ENCODE data around the gene DCLRE1C. TPM values are rescaled to one million over a fixed set of nuclear protein-coding genes. Genes with fewer than 3 reads are reported as not detected.
"Not testable (repeated sequence)": the region's sequence is repeated elsewhere in the genome, so short reads cannot be mapped to it uniquely, and the experiment has no call there.

The DCLRE1C gene
- total RNA-seq = 16.3 and 17.7 TPM in 2 replicates

DNA sequence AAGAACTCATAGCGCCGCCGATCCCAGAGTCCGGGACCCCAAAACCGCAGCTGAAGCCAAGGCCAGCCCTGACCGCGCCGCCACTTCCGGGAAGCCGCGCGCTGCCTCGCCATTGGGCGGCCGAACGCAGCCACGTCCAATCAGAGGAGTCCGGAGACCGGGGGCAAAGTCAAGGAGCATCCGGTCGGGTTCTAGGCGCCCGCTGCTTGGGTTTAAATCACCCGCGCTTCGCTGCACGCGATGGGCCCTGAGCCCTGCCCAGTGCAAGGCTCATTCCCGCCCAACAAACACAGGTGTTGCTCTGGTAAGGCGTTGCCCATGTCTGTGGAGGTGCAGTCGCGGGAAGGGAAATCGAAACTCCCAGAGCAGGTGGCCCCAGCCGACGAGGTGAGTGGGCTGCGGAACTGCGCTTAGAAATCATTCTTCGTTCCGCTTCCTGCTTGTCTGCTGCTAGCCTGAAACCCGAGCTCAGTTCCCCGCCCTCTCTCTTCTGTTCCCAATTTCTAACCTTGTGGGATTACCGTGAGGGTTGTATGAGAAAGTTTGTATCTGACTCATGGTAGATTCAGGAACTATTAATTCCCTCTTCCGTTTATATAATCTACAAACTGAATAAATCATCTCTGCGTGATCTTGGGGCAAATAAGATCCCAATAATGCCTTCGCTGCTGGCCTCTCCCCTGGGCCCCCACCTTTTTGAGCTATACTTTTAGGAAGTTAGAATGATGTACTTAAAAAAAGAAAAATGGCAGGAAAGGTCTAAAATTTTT is at the start of gene DCLRE1C:
DCLRE1C (minus strand) TSS at position 96 of the 770 bp plus-strand sequence; CDS start at position 10, 86 bp downstream.
- peak within 1 kb of the TSS; percentile 97 for H3K4me3 ChIP-seq (ENCODE audit: insufficient read depth, low read length)
- peaks cover 41% of the 10 kb centered on the region for H3K79me2 ChIP-seq (ENCODE audit: insufficient read depth, low read length)
- TF ChIP-seq, protein P1, sequence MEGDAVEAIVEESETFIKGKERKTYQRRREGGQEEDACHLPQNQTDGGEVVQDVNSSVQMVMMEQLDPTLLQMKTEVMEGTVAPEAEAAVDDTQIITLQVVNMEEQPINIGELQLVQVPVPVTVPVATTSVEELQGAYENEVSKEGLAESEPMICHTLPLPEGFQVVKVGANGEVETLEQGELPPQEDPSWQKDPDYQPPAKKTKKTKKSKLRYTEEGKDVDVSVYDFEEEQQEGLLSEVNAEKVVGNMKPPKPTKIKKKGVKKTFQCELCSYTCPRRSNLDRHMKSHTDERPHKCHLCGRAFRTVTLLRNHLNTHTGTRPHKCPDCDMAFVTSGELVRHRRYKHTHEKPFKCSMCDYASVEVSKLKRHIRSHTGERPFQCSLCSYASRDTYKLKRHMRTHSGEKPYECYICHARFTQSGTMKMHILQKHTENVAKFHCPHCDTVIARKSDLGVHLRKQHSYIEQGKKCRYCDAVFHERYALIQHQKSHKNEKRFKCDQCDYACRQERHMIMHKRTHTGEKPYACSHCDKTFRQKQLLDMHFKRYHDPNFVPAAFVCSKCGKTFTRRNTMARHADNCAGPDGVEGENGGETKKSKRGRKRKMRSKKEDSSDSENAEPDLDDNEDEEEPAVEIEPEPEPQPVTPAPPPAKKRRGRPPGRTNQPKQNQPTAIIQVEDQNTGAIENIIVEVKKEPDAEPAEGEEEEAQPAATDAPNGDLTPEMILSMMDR (IDR thresholded peaks at IDR 0.05; ENCODE audit: extremely low read depth, low read depth, low read length) = no peak
- peak within 1 kb of the TSS; percentile 98 for H3K4me2 ChIP-seq (ENCODE audit: insufficient read depth, low read length)
- no peaks in the 10 kb centered on the region for H3K36me3 ChIP-seq (ENCODE audit: insufficient read depth, low read length)
- peak within 1 kb of the TSS; percentile 84 for H3K27ac ChIP-seq (ENCODE audit: low read depth, low read length)
- H3K9me3 ChIP-seq (ENCODE audit: low read depth, low read length) = no peaks in the 10 kb centered on the region
- peaks cover 18% of the 10 kb centered on the region for H3K4me1 ChIP-seq (ENCODE audit: insufficient read depth, low read length)
- DNase-seq (ENCODE audit: insufficient read length, low spot score, missing footprints) = peak; percentile 98
- peaks cover 5% of the 10 kb centered on the region for H4K20me1 ChIP-seq (ENCODE audit: insufficient read depth, low read length)
- H2AFZ ChIP-seq (ENCODE audit: low read length) = peak within 1 kb of the TSS; percentile 100
- H3K27me3 ChIP-seq (ENCODE audit: insufficient read depth, low read length) = no peaks in the 10 kb centered on the region

GRCh38 chr10:14995964-14996565 is 42.2 kb upstream of the DCLRE1C start:
- Histone ChIP-seq H3K4me2 (ENCODE audit: insufficient read depth, low read length) (no peak overlapping the region), H3K79me2 (ENCODE audit: insufficient read depth, low read length) (no peaks in the 10 kb centered on the region), H2AFZ (ENCODE audit: low read length) (no peak overlapping the region), H3K4me3 (ENCODE audit: insufficient read depth, low read length) (peak overlapping the region; percentile 25), H3K27ac (ENCODE audit: low read depth, low read length) (no peak overlapping the region), H3K27me3 (ENCODE audit: insufficient read depth, low read length) (peaks cover 3% of the 10 kb centered on the region), H3K9me3 (ENCODE audit: low read depth, low read length) (no peaks in the 10 kb centered on the region), H3K36me3 (ENCODE audit: insufficient read depth, low read length) (no peaks in the 10 kb centered on the region), H3K4me1 (ENCODE audit: insufficient read depth, low read length) (no peaks in the 10 kb centered on the region), H4K20me1 (ENCODE audit: insufficient read depth, low read length) (no peaks in the 10 kb centered on the region)
- TF ChIP-seq, protein P1 (IDR thresholded peaks at IDR 0.05; ENCODE audit: extremely low read depth, low read depth, low read length) = no peak
- DNase-seq (ENCODE audit: insufficient read length, low spot score, missing footprints) = no peak

DNA sequence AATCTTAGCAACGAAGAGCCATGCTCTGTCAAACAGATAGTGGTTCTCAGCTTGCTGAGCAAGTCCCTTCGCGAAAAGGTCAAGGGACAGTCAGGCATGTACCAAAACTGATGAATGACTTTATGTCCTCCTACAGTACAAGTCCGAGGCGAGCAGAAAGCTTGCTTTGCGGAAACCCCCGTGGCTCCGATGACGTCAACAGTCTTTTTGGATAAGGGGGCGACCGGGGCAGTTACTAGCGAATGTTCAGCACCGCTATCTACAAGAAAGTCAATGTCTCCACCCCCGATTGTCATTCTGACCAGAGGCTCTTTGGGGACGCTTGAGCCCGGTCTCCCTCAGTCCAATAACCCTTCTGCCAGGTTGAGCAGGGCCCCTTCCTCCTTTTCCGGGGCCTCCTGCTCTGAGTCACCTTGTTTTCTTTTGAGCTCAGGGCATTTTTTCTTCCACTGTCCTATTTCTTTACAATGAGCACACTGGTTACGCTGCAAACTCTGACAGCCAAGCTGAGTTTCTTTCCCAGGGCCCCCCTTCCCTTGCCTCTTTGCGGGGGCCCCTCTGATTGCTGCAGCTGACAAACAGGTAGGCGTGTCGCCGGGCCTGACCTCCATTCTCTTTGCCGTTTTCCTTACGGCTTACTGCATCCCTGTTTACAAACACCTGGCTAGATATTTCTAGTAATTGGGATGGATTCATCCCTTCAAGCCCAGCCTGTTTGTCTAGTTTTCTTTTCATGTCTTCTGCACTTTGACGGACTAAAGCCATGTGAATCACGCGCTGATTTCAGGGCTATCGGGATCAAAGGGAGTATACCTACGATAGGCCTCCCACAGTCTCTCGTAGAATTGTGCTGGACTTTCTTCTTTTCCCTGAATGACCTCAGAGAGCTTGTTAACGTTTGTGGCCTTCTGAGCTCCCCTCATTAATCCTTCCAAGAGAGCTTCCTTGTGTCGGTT is 39.9 kb upstream of the DCLRE1C start:
- not testable (repeated sequence) for H3K36me3 ChIP-seq (ENCODE audit: insufficient read depth, low read length); H3K27me3 ChIP-seq (ENCODE audit: insufficient read depth, low read length); H3K9me3 ChIP-seq (ENCODE audit: low read depth, low read length); H2AFZ ChIP-seq (ENCODE audit: low read length); H4K20me1 ChIP-seq (ENCODE audit: insufficient read depth, low read length); H3K79me2 ChIP-seq (ENCODE audit: insufficient read depth, low read length); H3K4me1 ChIP-seq (ENCODE audit: insufficient read depth, low read length); H3K4me2 ChIP-seq (ENCODE audit: insufficient read depth, low read length); DNase-seq (ENCODE audit: insufficient read length, low spot score, missing footprints); H3K4me3 ChIP-seq (ENCODE audit: insufficient read depth, low read length); H3K27ac ChIP-seq (ENCODE audit: low read depth, low read length)

DNA sequence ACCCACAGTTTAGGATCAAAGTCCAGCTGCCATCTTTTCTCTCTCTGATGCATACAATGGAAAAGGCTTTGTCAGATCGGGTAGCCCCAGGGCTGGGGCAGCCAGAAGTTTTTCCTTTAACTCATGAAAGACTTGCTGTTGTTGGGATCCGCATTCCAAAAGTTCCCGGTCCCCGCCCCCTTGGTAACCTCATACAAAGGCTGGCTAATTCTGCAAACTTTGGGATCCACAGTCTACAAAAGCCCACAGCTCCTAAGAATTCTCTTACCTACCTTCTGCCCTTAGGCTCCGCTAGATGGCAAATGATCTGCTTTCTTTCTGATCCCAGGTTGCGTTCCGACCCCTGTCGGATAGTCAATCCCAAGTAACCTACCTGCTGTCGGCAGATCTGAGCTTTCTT is 38.4 kb upstream of the DCLRE1C start:
- H3K4me2 ChIP-seq (ENCODE audit: insufficient read depth, low read length); H4K20me1 ChIP-seq (ENCODE audit: insufficient read depth, low read length); DNase-seq (ENCODE audit: insufficient read length, low spot score, missing footprints); H3K79me2 ChIP-seq (ENCODE audit: insufficient read depth, low read length); H3K27me3 ChIP-seq (ENCODE audit: insufficient read depth, low read length); H3K4me3 ChIP-seq (ENCODE audit: insufficient read depth, low read length); H3K4me1 ChIP-seq (ENCODE audit: insufficient read depth, low read length); H3K27ac ChIP-seq (ENCODE audit: low read depth, low read length); H2AFZ ChIP-seq (ENCODE audit: low read length); H3K36me3 ChIP-seq (ENCODE audit: insufficient read depth, low read length); H3K9me3 ChIP-seq (ENCODE audit: low read depth, low read length): not testable (repeated sequence)
